HG03095 (cell line): Measurements from ENCODE around the gene USPL1.
A peak's percentile ranks its signal among the peaks of the same experiment; 100 is the strongest.
"Not testable (repeated sequence)": the region's sequence is repeated elsewhere in the genome, so short reads cannot be mapped to it uniquely, and the experiment has no call there.

Experiments used
- ATAC-seq: cut with Tn5 transposase; IDR thresholded peaks from one replicate; pipeline ENCODE4 v1.9.1; 2021; ENCODE audit warnings: moderate library complexity; ENCODE audit not compliant: unreplicated experiment

Gene USPL1

DNA sequence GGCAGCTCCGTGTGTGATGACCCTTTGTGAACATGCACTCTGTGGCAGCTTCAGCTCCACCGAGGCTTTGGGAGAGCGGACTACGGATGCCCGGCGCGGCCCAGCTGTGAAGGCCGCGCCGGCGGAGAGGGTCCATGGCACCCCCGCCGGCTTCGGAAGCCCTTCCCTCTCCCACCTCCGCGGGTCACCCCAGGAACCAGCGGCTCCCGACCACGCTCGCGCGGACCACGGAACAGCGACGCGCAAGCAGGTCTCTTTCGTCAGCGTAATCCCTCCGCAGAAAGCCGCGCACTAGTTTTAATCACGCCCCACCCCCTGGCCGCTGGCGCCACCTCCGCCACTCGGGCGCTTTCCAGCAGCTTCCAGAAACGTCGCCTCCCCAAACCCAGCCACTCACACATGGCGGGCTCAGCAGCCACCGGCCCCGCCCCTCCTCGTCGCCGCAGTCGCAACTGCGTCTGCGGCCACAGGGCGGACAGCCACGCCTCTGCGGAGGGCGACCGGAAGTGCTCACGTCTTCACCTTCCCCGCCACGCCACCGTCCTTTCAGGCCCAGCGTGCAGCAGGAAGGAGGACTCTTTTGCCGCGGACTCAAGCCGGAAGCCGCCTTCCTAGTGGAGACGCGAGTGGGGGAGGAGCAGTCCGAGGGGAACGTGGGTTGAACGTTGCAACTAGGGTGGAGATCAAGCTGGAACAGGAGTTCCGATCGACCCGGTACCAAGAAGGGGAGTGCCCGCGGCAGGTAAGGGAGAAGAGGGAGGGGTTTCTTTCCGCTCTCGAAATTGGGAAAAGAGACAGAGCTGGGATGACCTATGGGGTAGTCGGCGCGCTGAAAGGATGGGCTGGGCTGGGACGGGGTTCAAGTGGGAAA lies at the start of gene USPL1:
USPL1 (plus strand) TSS at position 606 of the 871 bp plus-strand sequence. CDS start 3,221 bp downstream, outside the sequence.
- ATAC-seq, result peak; percentile 86

DNA sequence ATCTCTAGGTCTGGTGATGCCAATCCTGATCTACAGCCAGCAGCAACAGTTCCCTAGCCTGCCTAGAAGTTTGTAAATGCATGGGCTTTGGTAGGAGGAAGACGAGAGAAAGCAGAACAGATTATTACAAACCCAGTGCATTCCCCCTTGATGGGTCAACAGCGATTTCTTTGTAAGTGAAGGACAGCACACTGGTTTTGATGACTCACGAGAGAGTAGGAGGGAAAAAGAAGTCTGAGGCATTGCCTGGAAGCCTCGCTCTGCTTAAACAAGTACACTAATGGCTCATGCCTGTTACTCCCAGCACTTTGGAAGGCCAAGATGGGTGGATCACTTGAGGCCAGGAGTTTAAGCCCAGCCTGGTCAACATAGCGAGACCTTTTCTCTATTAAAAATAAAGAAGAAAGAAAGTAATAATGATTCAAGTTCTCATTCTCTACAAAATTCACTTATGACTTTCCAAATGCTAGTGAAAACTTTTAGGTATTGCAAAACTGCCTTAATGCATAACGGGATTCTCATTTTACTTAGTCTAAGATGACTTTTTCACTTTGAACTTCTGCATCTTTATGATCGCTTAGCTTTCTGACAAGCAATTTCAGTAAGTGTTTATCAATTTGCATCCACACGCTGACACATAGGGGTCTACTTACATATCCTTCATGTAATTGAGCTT lies 47.7 kb upstream of the USPL1 start:
- ATAC-seq, result no peak

DNA sequence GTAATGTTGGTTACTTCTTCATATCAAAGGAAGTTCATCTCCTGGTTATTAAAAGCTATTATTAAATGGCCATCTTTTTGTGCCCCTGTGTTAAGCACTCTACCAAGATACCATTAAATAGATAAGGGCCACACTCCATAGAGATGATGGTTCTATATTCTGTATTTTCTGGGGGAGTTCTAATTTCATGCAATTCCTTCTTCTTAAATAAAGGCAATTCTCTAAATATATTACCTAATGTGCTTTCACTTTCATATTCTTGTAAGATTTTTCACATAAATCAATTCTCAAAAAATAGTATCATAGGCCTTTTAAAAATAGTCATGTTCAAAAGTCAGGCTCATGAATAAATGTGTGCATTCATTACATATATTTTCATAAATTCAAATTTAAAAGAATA lies 47.0 kb upstream of the USPL1 start:
- ATAC-seq, result no peak

DNA sequence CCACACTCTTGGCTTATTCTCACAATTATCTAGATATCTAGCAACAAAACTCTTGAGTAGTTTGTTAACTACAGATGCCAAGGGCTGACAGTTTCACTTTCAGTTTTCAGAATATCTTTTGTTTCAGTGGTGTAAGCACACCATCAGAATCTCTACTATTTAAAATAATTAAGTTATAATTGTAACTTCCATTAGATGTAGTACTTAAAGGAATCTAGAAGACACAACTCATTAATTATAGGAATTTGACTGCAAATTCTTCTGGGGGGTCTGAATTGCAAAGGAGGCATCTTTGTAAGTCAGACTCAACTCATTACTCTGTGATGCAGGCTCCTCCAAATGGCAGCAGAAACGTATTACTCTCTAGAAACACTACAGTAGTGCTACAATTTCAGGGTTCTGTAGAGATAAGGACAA lies 44.9 kb upstream of the USPL1 start:
- ATAC-seq, result no peak

DNA sequence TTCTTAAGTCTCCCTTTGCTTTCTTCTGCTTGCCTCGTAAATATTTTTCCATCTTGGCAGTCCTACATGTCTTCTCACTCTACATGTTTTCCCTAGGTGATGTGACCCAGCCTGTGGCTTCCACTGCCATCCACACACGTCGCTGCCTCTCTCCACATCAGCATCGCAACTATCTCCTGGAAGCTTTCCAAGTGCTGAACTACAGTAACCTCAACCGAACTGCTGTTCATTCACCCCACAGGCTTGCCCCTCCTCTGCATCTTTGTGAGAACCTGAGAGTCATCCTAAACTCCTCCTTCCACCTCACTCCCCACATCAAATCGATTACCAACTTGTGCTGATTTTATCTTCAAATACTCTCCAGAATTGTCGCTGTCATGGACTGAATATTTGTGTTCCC lies 41.2 kb upstream of the USPL1 start:
- ATAC-seq, result no peak

DNA sequence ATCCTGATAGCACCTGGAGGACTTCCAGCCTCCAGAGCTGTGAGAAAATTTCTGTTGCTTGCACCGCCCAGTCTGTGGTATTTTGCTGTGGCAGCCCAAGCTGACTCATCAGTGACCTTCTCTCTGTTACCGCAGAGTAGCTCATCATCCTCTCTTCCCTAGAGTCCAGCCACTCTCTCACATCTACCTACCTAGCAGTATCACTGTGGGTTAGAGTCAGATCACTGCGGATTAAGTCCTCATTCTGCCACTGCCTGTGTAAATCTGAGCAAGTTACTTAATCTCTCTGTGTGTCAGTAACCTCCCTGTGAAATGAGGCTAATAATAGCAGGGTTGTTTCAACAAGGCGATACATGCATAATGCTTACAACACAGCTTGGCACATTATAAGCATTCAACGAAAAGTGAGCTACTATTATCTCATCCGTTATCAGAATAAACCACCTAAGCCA lies 40.3 kb upstream of the USPL1 start:
- ATAC-seq, result peak; percentile 65

DNA sequence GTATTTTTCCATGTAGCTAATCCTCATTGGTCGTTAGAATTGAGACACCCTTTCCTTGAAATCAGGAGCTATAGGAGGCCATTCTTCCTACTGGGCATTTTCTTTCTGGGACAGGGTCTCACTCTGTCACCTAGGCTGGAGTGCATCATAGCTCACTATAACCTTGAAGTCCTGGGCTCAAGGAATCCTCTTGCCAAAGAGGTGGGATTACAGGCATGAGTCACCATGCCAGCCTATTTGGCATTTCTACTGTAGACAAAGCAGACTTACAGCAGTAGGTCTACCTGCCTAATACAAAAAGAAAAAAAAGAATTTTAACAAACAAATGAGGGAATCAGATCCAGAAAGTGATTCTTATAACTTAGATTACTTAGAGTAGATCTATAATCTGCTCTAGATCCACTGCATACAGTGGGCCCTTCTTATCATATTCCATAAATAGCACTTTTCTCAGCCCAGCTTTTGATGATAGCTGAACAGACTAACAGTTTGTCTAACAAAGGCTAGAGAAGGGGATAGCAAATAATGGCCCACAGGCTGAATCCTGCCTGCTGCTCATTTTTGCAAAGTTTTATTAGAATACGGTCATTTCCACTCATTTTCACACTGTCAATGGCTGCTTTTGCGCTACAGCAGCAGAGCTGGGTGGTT lies 36.7 kb upstream of the USPL1 start:
- ATAC-seq, result no peak

DNA sequence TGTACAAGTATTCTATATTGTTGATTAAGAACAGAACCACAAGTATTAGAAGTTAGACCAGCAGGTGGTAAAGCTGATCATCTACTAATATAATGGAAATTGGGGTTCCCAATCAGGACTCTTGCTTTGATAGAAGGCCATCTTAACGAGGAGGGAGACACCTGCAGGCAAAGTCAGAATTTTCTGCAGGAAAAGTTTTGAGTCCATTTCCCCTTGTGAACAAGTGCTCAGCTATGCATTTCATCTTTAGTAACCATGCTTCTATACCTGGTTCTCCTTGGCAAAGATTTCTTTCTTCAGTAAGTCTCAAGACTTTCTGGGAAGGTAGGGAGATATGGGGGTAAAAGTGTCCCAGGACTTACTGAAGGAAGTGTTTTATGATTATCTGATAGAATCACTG lies 36.1 kb upstream of the USPL1 start:
- ATAC-seq, result no peak

DNA sequence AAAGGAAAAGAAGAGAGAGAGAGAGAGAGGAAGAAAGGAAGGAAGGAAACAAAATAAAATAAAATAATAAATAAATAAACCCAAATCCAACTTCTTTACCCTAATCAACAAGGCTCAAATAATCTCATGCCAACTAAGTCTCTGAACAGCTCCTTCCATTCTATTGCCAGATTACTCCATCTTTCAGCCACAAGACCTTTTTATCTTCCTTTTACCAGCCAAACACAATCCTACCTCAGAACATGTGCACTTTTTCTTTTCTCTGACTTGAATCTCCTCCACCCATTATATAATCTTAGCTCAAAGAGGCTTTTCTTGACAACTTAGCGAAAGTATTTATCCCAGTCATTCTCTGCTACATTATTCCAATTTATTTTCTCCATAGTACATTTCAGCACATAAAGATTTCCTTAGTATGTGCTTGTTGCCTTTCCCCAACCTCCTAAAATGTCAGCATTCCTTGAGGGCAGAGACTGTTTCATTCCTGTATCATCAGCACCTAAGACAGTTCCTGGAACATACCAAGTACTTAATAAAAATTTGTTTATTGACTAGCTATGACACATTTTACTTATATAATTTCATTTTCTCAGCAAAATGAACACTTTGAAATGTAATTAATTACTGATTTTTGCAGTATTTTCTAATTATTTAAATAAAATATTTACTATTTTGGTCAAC lies 33.5 kb upstream of the USPL1 start:
- no peak for ATAC-seq

DNA sequence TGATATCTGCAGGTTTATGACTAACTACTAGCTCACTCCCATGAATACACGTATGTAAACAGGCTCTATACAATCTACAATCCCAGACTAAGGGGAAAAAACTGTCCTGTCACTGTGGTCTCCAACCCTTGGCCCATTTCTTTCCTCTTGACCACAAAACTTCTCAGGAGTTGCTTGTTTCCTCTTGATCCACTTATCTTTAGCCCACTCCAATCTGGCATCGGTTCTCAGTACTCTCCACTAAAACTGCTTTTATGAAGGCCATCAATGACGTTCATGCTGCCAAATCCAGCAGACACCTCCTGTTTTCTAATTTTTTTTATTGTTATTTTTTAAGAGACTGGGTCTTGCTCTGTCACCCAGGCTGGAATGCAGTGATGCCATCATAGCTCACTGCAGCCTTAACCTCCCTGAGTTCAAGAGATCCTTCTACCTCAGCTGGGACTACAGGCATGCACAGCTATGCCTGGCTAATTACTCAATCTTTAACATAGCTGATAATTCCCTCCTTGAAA lies 31.9 kb upstream of the USPL1 start:
- no peak for ATAC-seq

DNA sequence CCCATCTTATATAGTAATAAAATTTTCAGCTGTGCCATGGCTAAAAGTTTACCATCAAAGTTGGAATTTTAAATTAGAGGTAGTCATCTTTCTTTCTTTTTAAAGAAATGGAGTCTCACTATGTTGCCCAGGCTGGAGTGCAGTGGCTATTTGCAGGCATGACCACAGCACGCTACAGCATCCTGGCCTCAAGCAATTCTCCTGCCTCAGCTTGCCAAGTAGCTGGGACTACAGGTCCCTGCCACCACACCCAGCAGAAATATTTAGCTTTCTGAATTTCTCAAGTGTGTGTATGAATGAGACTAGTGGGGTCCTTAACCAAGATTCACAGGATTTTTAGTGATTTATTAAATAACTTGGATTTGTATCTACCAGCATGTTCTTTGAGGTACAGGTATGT lies 30.5 kb upstream of the USPL1 start:
- no peak for ATAC-seq

DNA sequence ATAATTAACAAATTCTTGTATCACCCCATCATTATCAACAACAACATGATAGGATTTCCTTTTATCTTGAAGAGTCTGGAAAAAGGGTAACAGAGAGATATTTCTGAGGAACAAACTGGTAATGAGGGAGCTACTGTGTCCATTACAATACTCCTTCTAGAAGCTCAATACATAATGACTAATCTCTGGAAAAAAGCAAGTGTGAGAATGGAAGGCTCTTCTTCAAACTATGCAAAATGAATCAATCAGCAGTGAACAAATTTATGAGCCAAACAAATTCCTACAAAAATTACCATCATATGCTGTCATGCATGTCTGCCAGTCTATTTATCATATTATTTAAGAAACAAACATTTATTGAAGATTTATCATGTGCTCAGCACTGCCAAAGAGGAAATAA lies 30.0 kb upstream of the USPL1 start:
- ATAC-seq, result no peak

DNA sequence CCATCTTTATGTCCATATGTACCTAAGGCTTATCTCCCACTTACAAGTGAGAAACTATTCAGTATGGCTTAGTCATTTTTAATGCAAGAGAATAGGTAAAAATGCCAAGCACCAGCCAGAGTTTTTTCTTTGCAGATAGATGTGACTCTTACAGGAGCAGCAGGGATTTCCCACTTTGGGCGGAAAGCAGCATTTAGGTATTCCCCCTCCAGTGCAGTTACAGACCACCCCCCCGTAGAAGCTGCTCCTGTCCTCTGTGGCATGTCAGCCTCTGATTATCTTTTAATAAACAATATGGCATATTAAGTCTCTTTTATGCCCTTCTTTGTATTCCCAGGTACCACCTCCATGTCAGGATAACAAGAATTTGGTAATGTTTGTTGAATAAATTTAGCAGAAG lies 24.7 kb upstream of the USPL1 start:
- ATAC-seq, result no peak

DNA sequence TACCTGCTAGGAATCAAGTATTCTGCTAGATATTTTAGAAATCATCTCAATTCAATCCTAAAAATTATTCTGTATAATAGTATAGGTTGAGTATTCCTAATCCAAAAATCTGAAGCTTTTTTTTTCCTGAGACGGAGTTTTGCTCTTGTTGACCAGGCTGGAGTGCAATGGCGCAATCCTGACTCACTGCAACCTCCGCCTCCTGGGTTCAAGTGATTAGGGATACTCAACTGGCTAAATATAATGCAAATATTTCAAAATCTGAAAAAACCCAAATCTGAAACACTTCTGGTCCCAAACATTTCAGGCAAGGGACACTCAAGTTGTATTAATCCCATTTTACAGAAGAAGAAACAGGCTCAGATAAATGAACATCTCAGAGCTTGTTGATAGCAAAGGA lies 17.2 kb upstream of the USPL1 start:
- ATAC-seq, result no peak

DNA sequence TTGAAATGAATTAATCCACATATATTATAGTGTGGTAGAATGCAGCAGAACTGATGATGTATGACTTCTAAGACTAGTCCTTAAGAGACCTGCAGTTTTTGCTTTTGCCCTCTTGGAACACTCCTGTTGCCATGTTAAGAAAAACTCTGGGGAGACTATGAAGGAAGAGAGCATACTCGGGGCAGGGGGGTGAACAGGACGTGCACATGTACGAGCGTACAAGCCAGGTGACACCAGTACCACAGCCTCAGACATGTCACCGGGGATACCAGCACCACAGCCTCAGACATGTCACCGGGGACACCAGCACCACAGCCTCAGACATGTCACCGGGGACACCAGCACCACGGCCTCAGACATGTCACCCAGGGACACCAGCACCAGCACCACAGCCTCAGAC lies 15.9 kb upstream of the USPL1 start:
- no peak for ATAC-seq

DNA sequence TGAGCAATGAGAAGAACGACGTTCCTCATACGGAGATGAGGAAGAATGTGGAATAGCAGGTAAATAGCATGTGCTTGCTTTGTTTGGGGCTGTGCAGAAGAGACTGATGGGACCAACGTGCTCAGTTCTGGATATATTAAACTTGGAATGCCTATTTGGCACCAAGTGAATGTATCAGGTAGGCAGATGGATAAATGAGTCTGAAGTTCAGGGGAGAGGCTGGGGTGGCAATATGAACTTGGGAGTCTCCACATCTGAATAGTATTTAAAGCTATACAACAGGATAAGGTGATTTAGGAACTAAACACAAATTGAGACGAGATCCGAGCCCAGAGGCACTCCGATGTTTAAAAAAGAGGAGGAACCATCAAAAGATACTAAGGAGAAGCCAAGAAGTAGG lies 12.7 kb upstream of the USPL1 start:
- no peak for ATAC-seq

DNA sequence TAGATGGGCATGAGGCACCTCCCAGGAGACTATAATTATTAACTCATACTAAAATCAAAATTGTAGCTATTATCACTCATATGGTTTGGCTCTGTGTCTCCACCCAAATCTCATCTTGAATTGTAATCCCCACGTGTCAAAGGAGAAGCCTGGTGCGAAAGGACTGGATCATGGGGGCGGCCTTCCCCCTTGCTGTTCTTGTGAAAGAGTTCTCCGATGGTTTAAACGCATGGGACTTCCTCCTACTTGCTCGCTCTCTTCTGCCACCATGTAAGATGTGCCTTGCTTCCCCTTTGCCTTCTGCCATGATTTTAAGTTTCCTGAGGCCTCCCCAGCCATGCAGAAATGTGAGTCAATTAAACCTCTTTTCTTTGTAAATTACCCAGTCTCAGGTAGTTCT lies 10.5 kb upstream of the USPL1 start:
- ATAC-seq, result not testable (repeated sequence)

DNA sequence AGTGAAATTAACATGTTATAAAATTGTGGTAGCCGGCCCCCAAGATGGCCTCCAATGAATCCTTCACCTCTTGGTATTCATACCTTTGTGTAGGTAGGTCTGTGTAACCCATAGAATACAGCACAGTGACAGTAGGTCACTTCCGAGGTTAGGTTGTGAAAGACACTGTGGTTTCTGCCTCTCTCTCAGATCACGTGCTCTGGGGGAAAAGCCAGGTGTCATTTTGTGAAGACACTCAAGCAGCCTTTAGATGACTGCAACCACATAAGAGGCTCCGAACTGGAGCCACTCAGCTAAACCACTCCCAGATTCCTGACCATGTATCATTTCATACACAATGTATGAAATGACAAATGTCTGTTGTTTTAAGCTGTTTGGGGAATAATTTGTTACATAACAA lies 9.8 kb upstream of the USPL1 start:
- ATAC-seq, result peak; percentile 97

DNA sequence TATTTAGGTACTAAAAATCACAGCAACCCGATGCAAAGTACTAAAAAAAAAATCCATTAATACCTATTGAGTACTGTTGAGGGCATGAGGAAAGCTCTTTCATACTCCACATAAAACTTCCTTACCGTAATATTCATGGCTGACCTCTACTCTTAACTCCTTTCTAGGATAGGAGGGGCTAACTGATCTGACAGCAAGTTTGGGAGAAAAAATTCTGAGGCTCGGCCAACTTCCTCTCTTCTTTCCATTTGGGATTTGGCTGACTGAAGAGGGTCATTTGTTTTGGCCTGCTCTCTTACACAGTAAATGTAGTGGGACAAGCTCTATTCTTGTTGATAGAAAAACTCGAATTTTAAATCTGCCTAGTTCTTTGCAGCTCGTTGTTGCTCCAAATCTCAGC lies 9.4 kb upstream of the USPL1 start:
- no peak for ATAC-seq

DNA sequence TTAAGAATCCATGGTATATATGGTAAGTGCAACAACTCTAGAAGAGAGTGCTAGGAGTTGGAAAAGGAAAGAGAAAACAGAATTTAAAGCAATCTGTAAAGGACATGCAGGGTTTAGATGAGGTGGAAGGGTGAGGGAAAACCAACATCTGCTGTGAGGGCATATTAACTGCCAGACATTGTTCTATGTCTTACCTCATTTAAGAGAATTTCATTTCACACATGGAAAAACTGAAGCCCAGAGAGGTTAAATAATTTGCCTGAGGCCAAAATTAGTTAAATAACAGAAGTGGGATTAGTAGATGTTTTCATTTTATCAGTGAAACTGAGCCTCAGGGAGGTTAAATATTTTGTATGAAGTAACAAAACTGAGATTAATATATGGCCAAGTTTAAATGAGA lies 7.4 kb upstream of the USPL1 start:
- ATAC-seq, result no peak

DNA sequence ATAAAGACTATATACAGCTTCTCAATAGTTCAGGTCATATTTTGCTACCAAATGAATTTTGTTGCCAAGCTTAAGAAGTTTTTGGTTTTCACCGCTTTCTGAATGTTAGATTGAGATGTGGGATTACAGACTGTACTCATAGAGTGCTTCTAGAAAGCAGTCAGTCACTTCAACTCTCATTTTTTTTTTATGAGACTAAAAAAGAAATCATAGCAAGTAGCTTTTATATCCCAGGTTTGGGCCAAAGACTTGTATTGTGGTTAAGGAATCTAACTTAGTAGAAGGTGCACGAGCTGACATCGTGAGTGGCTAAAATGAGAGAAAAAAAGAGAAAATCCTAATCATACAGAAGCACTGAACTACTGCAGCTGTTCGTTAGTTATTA lies 2.2 kb upstream of the USPL1 start:
- ATAC-seq, result no peak
